Naive B cell (primary cell): Measurements from ENCODE around the gene KCNAB1. TPM values are rescaled to one million over a fixed set of nuclear protein-coding genes. Genes with fewer than 3 reads are reported as not detected.
A peak's percentile ranks its signal among the peaks of the same experiment; 100 is the strongest.

Experiments
- ATAC-seq, 2 donors: fragments of 150-1000 bp; cut with Tn5 transposase; 2 replicates each; pipeline ENCODE4 v1.10.0; 2021; ENCODE audit warnings: low read depth in 2 of 2, mild to moderate bottlenecking in 2 of 2, moderate library complexity in 2 of 2
- DNase-seq: peaks from one replicate; pipeline ENCODE4 v3.0.0; 2022
- H3K27ac Mint-ChIP-seq, 6 donors: one replicate each; pipeline ENCODE4 v1.8.0; 2020 to 2022; ENCODE audit warnings: mild to moderate bottlenecking in 6 of 6, mixed read lengths in 6 of 6, moderate library complexity in 5 of 6, inconsistent platforms in 2 of 6
- H3K27me3 Mint-ChIP-seq, 3 donors: one replicate each; pipeline ENCODE4 v1.8.0; 2021 to 2022; ENCODE audit warnings: mixed read lengths in 3 of 3, mild to moderate bottlenecking in 1 of 3
- H3K36me3 Mint-ChIP-seq, 2 donors: one replicate each; pipeline ENCODE4 v1.8.0; 2020 to 2022; ENCODE audit warnings: mixed read lengths in 2 of 2, inconsistent platforms in 1 of 2, mild to moderate bottlenecking in 1 of 2
- H3K4me1 Mint-ChIP-seq, 3 donors: one replicate each; pipeline ENCODE4 v1.8.0; 2020 to 2022; ENCODE audit warnings: mixed read lengths in 3 of 3, inconsistent platforms in 1 of 3, mild to moderate bottlenecking in 1 of 3, moderate library complexity in 1 of 3
- H3K4me3 Mint-ChIP-seq, 8 donors: one replicate each; pipeline ENCODE4 v1.8.0; 2020 to 2022; ENCODE audit warnings: mild to moderate bottlenecking in 8 of 8, mixed read lengths in 8 of 8, moderate library complexity in 8 of 8, inconsistent platforms in 2 of 8
- H3K9me3 Mint-ChIP-seq, 7 donors: one replicate each; pipeline ENCODE4 v1.8.0; 2020 to 2022; ENCODE audit warnings: mixed read lengths in 7 of 7, mild to moderate bottlenecking in 5 of 7, inconsistent platforms in 2 of 7, moderate library complexity in 1 of 7
- polyA plus RNA-seq, 6 donors: library from polyadenylated mRNA; unstranded; fragments of 300-500 nt; fragmentation: Illumina TruSeq; gene quantifications; one replicate each; pipeline ENCODE4 v1.2.3, GENCODE V29; 2021; ENCODE audit warnings: low read depth in 6 of 6

The KCNAB1 gene
- polyA plus RNA-seq, 6 donors from 2014 or later: 0.05 to 0.30 (median 0.19) TPM; not detected in 1

DNA sequence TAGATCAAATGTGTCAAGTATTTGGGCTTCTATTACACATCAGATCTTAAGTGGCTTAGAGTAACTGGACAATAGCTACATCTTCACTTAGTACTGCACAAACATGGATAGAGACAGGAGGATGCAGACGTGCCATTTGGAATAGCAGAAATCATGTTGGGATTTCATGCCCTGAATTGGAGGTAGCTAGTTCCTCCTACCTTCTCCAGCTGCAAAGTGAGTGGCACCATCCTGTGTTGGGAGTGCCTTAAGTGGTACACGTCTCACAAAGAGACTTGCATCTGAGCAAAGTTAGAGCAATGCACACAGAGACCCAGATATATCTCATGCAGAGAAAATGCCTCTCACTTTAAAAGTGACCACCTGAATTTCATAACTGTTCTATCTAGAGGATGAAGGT is 298.1 kb downstream of the KCNAB1 start:
- Mint-ChIP-seq H3K9me3 (peaks cover 0 to 5% (median 0%) of the 10 kb centered on the region in 7 donors), H3K27ac (no peak overlapping the region), H3K36me3 (peaks cover 4 to 9% of the 10 kb centered on the region in 2 donors), H3K27me3 (peaks cover 0 to 20% (median 4%) of the 10 kb centered on the region in 3 donors), H3K4me3 (no peak overlapping the region), H3K4me1 (no peaks in the 10 kb centered on the region)
- ATAC-seq: no peak
- no peak for DNase-seq

DNA sequence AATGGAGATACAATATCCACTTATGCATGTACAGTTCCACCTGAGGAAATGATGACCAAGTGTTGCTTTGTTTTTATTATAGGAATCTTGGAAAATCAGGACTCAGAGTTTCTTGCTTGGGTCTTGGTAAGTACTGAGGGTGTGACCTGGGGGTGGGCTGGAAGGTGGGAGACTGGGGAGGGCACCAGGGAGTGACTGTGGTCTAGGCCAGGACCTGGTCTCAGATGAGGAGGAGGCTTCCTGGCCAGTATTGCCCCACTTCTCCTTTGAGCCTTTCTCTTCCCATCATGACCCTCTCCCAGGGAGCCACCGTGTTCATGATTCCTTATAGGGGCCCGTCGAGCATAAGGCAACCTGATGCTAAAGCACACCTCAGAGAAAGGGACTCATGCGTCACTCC is 301.2 kb downstream of the KCNAB1 start:
- no peak for DNase-seq
- Mint-ChIP-seq H3K4me1 (no peaks in the 10 kb centered on the region), H3K27ac (no peak overlapping the region), H3K4me3 (no peak overlapping the region), H3K9me3 (no peaks in the 10 kb centered on the region), H3K36me3 (peaks cover 0 to 4% of the 10 kb centered on the region in 2 donors), H3K27me3 (peaks cover 0 to 9% (median under 1%) of the 10 kb centered on the region in 3 donors)
- no peak for ATAC-seq

DNA sequence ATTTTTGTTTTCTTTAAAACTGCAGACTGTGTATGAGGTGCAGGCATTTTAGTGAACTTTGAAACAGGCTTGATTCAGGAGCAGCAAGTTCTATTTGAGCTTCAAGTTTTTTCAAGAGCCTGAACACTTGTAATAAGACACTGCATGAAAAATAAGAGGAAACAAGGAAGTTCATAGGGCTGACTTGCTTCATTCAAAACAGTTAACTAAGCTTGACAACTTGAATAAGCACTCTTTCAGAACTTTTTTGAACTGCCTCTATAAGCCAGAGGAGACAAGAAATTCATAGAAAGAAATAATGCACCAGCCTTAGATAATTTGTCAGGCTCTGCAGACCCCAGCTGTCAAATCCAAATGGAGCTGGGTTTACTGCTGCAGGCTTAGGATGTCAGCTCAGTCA is 304.4 kb downstream of the KCNAB1 start:
- H3K27me3 Mint-ChIP-seq: peaks cover 0 to 11% (median 6%) of the 10 kb centered on the region in 3 donors
- H3K36me3 Mint-ChIP-seq: no peaks in the 10 kb centered on the region
- H3K4me1 Mint-ChIP-seq: no peaks in the 10 kb centered on the region
- no peak for DNase-seq
- peaks cover 0 to 4% (median 0%) of the 10 kb centered on the region in 7 donors for H3K9me3 Mint-ChIP-seq
- H3K27ac Mint-ChIP-seq: no peak overlapping the region
- ATAC-seq: no peak
- no peak overlapping the region for H3K4me3 Mint-ChIP-seq

DNA sequence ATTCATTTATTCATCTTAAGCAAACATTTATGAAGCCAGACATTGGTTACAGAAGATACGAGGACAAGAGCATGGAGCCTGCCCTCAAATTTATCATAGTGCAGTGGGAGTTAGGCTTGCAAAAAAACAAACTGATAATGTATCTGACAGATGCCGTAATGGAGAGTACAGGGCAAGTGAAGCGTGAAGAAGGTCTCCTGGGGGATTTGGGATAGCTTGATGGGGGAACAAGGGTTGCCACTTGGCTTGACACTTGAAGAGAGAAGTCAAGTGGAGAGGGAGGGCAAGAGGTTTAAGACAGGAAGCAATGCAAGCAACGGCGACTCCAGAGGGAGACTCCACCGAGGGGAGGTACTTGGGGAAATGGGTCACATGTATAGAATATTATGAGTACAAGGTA is 305.3 kb downstream of the KCNAB1 start:
- Mint-ChIP-seq H3K9me3 (peaks cover 0 to 4% (median 0%) of the 10 kb centered on the region in 7 donors), H3K27ac (no peak overlapping the region), H3K27me3 (peaks cover 0 to 8% (median 6%) of the 10 kb centered on the region in 3 donors), H3K4me1 (no peaks in the 10 kb centered on the region), H3K36me3 (no peaks in the 10 kb centered on the region), H3K4me3 (no peak overlapping the region)
- ATAC-seq: no peak
- no peak for DNase-seq

DNA sequence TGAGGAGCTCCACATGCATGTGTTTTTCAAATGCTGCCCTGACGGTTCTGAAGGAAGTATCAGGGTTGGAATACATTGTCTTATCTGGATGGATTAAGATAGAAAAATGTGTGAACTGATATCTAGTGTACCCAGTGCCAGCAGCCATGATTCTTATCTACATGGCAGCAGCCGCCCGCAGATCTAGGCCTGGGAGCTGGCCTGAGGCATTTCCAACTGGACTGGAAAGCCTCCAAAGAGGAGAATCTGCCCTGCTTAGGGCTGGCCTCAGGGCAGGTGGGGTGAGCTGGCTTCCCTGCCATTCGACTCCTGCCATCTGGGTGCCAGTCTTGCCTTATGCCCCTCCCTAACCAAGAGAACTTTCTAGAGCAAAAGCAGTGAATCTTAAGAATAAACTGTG is 308.7 kb downstream of the KCNAB1 start:
- Mint-ChIP-seq H3K4me1 (no peaks in the 10 kb centered on the region), H3K27ac (no peak overlapping the region), H3K4me3 (no peak overlapping the region), H3K36me3 (no peaks in the 10 kb centered on the region), H3K27me3 (peaks cover 9 to 24% (median 17%) of the 10 kb centered on the region in 3 donors), H3K9me3 (peaks cover 0 to 4% (median 0%) of the 10 kb centered on the region in 7 donors)
- ATAC-seq: no peak
- DNase-seq: no peak

DNA sequence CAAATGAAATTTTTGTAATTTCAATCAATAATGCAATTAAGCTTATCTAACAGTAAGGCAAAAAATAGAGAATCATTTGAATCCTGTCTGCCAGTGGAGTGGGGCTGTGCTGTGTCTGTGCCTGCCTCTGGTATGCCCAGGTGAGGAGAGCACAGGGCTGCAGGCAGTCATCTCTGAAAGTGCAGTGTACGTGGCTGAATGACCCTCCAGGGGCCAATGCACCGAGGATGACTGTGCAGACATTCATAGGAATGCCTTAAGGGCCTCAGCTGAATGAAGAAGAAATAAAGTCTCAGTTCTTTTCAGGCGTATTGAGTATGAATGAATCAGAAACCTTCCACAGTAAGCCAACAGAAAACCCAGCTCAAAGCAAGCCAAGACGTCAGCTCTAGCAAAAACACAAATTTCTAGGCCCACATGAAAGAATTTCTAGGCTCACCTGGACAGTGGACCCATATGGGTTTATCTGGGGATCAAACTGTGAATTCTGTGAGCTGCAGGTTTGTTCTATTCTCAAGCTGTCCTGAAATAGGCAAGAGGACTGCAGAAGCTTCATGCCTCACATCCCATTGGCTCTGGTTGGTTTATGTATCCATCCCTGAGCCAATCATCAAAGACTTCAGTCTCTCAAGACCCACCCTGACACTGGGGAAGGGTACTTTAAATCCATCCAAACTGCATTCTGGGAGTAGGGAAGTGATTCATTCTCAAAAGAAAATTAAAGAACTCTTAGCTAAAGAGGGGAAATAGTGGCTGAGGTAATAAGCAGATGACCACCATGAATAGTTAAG is 311.2 kb downstream of the KCNAB1 start:
- H3K9me3 Mint-ChIP-seq: peaks cover 0 to 4% (median 0%) of the 10 kb centered on the region in 7 donors
- peaks cover 18 to 31% (median 27%) of the 10 kb centered on the region in 3 donors for H3K27me3 Mint-ChIP-seq

DNA sequence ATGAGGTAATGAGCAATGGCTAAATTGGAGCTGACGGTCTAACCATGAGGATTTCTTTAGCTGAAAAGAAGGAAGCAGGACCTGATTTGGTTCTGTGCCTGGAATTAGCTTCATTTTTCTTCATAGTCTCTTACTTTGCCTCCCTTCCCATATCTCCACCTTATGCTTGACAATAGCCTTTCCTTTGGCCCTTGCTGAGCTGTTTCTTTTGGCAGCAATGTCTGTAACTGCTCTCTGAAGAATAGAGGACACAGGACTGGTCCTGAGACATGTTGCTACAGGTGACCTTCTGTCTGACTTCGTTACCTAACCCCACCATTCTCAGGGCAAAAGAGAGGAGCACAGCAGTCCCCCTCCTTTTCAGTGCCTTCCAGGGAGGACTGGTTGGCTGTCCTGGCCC is 312.2 kb downstream of the KCNAB1 start:
- Mint-ChIP-seq H3K36me3 (no peaks in the 10 kb centered on the region), H3K4me1 (no peaks in the 10 kb centered on the region), H3K9me3 (peaks cover 0 to 3% (median 0%) of the 10 kb centered on the region in 7 donors)

More for the DNA sequence above, 311.2 kb downstream of the KCNAB1 start:
- no peak for ATAC-seq
- no peak for DNase-seq
- no peaks in the 10 kb centered on the region for H3K4me1 Mint-ChIP-seq
- no peak overlapping the region for H3K27ac Mint-ChIP-seq
- H3K4me3 Mint-ChIP-seq: no peak overlapping the region
- no peaks in the 10 kb centered on the region for H3K36me3 Mint-ChIP-seq

DNA sequence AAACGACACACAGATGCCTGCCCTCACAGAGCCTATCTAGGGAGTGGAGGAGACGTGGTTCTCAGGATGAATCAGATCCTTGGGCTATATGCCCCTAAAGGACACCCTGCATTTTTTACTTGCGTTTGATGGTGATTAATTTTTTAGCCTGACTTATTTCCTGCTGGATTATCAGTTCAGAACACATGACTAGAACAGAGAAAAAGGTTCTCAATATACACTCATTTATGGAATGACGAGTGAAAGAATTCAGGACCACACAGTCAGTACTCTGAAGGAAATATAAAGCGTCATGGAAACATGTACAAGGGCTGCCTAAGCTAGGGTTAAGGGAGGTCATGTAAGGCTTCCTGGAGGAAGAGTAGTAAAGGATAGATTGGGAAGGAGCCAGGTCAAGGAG is 312.8 kb downstream of the KCNAB1 start:
- H3K4me1 Mint-ChIP-seq: no peaks in the 10 kb centered on the region
- no peak overlapping the region for H3K4me3 Mint-ChIP-seq
- H3K27me3 Mint-ChIP-seq: peaks cover 24 to 27% (median 25%) of the 10 kb centered on the region in 3 donors
- H3K27ac Mint-ChIP-seq: no peak overlapping the region
- peaks cover 0 to 3% (median 0%) of the 10 kb centered on the region in 7 donors for H3K9me3 Mint-ChIP-seq
- ATAC-seq (no peak), DNase-seq (no peak)
- H3K36me3 Mint-ChIP-seq: no peaks in the 10 kb centered on the region

More for the DNA sequence above, 312.2 kb downstream of the KCNAB1 start:
- no peak overlapping the region for H3K4me3 Mint-ChIP-seq
- DNase-seq: no peak
- no peak for ATAC-seq
- H3K27me3 Mint-ChIP-seq: peaks cover 19 to 24% (median 22%) of the 10 kb centered on the region in 3 donors
- no peak overlapping the region for H3K27ac Mint-ChIP-seq

DNA sequence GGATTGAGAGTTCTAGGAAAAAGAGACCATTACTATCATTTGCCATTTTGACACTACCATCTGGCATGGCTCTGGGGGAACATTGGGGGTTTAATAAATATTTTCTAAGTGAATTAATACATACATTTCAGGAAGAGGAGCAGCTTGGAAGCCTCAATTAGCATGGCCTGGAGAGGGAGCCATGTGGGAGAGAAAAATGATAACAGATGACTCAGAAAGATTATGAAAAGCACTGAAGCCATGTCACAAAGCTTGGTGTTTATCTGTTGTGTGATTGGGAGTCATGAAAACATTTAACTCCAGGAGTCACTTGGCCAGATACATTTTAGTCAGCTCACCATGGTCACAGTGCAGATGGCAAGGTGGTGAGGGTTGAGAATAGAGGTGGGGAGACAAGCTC is 313.5 kb downstream of the KCNAB1 start:
- Mint-ChIP-seq H3K4me3 (no peak overlapping the region), H3K36me3 (no peaks in the 10 kb centered on the region), H3K27ac (no peak overlapping the region), H3K27me3 (peaks cover 24 to 27% (median 25%) of the 10 kb centered on the region in 3 donors), H3K4me1 (no peaks in the 10 kb centered on the region), H3K9me3 (peaks cover 0 to 3% (median 0%) of the 10 kb centered on the region in 7 donors)
- DNase-seq (no peak), ATAC-seq (no peak)

DNA sequence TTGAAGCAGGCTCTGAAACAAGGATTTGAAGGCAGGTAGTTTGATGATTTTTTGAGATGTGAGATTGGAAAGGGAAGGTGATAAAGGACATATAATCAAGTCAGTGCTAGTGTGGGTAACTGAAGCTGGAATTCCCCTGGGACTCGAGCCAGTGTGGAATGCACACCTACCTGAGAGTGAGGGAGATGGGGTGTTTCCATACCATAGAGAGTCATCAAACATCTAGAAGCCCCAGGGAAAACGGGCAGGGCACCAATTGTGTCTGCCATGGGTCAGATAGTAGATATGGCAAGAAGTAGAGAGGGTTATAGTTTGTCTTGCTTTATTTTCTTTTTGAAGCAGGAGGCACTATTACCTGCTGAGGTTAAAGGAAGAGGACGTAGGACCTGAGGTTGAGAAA is 314.5 kb downstream of the KCNAB1 start:
- Mint-ChIP-seq H3K4me3 (no peak overlapping the region), H3K4me1 (no peaks in the 10 kb centered on the region), H3K9me3 (peaks cover 0 to 3% (median 0%) of the 10 kb centered on the region in 7 donors), H3K27ac (no peak overlapping the region), H3K27me3 (peaks cover 32% of the 10 kb centered on the region in 3 donors), H3K36me3 (no peaks in the 10 kb centered on the region)
- no peak for ATAC-seq
- DNase-seq: no peak

DNA sequence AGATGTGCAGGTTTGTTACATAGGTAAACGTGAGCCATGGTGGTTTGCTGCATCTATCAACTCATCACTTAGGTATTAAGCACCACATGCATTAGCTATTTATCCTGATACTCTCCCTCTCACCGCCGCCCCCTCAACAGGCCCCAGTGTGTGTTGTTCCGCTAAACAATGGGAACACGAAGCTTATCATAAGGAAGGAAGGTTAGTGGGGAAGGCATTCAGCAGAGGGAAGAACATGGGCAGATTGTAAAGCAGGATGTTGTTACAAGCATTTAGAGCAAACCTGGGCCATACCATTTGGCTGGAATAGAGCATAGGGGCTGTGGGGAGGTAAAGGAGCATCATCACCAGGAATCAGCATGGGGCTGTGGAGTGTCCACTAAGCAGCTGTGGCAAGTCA is 322.7 kb downstream of the KCNAB1 start:
- Mint-ChIP-seq H3K4me1 (peaks cover 0 to 4% (median 0%) of the 10 kb centered on the region in 3 donors), H3K4me3 (no peak overlapping the region), H3K9me3 (no peaks in the 10 kb centered on the region), H3K27me3 (peaks cover 5 to 17% (median 10%) of the 10 kb centered on the region in 3 donors), H3K36me3 (no peaks in the 10 kb centered on the region), H3K27ac (no peak overlapping the region)
- no peak for DNase-seq
- no peak for ATAC-seq

DNA sequence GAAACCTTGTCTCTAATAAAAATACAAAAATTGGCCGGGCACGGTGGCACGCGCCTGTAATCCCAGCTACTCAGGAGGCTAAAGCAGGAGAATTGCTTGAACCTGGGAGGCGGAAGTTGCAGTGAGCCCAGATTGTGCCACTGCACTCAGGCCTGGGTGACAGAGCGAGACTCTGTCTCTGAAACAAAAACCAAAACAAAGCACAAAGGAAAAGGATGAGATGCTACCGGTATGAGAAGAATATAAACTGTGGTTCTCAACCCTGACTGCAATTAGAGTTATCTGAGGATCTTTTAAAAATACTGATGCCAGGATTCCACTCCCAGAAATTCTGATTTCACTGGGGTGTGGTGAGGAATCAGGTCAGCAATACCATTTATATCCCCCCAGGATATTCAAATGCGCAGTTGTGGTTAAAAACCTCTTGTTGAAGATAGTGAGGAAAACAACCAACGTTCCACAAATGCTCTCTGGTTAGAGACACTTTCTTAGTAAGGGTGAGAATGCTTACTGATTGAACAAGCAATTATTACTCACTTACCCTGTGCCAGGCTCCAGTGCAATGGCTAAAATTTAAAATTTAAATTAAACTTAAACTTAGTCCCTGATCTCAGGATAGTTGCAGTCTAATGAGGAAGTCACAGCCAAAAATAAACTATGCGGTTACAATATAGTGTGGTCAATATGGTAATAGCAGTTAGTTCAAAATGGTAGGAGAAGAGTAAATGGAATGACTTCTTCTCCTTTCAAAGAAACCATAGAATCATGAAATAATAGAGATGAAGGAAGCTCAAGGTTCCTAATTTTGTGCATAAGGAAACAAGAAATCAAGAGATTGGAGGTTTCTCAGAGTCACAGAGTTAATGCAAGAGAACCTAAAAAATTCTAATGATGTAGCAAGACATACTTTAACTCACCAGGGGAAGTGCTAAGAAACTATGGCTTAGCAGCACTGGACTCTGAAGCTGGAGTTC is 325.0 kb downstream of the KCNAB1 start:
- Mint-ChIP-seq H3K27ac (peak overlapping the region in 2 of 6 donors; percentile 16 to 65), H3K36me3 (no peaks in the 10 kb centered on the region), H3K27me3 (peaks cover 0 to 9% (median 0%) of the 10 kb centered on the region in 3 donors), H3K4me1 (peaks cover 0 to 4% (median 0%) of the 10 kb centered on the region in 3 donors), H3K4me3 (peak overlapping the region in 1 of 8 donors; percentile 19), H3K9me3 (no peaks in the 10 kb centered on the region)
- ATAC-seq (peak in 1 of 2 donors; percentile 21), DNase-seq (no peak)

DNA sequence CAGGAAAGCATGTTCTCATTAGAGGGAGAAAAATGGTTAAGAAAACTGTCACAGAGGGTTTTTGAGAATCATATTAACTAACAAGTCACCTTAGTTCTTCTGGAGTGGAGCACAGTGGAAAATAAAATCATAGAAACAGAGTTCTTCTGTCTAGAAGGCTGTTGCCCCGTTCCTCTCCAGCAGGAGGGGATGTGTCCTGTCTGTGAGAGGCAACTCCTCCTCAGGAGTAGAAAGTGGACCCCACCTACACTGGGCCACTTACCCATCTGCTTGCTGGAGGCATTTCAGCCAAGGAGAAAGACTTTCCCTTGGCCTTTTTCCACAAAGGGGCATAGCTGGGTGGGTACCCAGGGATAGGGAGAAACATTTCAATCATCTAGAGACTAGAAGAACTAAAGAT is 327.9 kb downstream of the KCNAB1 start:
- Mint-ChIP-seq H3K9me3 (no peaks in the 10 kb centered on the region), H3K4me3 (no peak overlapping the region), H3K27ac (no peak overlapping the region), H3K27me3 (peaks cover 5 to 16% (median 10%) of the 10 kb centered on the region in 3 donors), H3K4me1 (peaks cover 0 to 4% (median 0%) of the 10 kb centered on the region in 3 donors), H3K36me3 (no peaks in the 10 kb centered on the region)
- ATAC-seq (peak in 1 of 2 donors; percentile 44), DNase-seq (no peak)
